Upper lobe of left lung (tissue), 4 donors: ENCODE measurements around the gene MED25.

ENCODE experiments used
- CTCF ChIP-seq, 6 experiments: fragments of 450-650 bp in 4 of 6; fragments of 200-600 bp in 2 of 6; sonication (generic) in 2 of 6; IDR thresholded peaks; one replicate each; pipeline ENCODE4 v1.5.1; 2016 to 2019; ENCODE audit warnings: antibody characterized with exemption in 6 of 6
- POLR2A ChIP-seq, 4 donors: fragments of 450-650 bp; IDR thresholded peaks; one replicate each; pipeline ENCODE4 v1.5.1; 2016 to 2017; ENCODE audit warnings: antibody characterized with exemption in 4 of 4, mild to moderate bottlenecking in 2 of 4

DNA sequence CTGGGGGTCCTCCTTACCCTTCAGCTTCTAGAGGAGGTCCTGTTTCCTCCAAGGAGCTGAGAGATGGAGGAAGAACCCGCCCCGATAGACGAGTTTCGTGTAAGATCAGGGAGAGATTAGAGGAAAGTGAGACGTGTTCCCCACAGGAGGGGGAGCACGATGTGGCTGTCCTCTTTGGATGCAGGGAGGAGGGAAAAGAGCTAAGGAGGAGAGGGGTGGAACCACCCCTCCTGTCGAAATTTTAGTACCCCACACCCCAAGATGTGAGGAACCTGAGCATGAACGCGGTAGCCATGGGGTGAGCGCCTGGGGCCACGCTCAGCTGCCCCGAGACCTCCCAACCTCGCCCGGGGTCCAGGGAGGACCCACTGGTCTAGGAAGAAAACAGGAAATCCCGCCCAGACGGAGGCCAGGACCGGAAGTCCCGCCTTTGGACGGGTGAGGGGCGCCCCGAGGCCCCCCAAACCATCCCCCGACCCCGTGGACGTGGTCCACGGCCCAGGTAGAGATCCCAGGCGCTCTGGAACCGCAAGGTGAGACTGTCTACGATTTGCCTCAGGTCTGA is 57.9 kb downstream of the MED25 start:
- TF ChIP-seq CTCF (IDR thresholded peaks at IDR 0.05) (peak in 1 of 6 experiments; percentile 3), POLR2A (IDR thresholded peaks at IDR 0.05) (no peak)
